ENCODE data around the gene SLC19A1.

SLC19A1 gene

DNA sequence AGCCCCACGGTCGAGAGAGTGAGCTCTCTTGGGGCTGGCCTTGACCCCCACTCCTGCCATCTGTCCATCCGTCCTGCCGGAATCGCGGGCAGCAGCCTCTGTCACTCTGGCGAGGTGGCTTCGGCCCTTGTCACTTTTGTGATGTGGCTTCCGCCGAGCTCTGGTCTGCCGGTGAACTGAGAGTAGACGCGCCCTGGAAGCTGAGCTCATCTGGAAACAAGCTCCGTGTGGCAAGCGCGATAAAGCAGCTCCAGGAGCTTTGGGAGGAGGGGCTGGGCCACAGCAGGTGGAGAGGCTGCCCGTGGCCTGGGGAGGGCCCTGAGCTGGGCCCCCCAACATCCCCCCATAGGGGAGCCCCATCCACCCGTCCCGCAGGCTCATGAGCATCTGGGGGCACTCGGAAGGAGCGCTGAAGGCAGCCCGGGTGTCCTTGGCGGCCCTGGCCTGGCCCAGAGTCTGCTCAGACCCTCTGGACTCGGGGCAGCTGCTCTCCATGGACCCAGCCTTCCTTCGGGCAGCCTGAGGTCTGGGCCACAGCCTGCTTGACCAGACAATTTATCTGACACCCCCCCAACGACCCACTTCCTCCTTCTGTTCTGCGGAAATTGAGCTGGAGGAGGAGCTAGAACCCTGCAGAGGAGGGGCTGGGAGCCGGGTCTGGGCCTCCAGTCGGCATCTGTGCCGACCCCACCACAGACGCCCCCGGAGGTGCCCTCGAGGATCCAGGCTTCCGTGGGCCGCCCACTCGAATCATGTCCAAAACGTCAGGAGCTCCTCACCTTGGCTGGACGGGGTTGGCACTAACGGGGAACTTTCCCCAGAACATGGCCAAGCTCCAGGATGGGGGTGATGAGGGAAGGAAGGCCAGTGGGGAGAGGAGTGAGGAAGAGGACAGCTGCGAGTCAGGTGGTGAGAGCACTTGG, 59.1 kb downstream of the SLC19A1 start:
- DNase-seq (ENCODE audit: extremely low read depth in 1 of 2, low read depth in 1 of 2) = peak in 1 of 2 donors; percentile 32

- no peak for DNase-seq (ENCODE audit: extremely low read depth in 1 of 2, low read depth in 1 of 2)
Observed at GRCh38 chr21:45481977-45482898, 60.0 kb downstream of the SLC19A1 start.

DNA sequence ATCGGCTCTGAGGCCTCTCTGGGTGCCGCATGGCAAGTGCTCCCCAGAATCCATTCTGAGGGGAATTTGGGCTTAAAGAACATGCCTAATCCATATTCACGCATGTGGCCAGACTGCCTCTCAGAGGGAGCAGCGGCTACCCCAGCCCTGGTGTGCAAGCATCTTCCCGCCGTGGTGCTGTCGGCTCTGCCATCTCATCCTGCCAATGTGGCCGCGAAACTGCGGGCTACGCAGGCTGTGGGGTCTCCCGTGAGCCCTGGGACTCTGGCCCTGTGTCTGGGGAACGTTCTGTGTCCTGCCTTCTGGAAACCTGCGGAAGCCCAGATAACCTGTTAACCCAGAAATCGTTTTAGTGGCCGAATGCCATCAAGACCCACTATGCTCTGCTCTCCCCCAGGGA, 60.7 kb downstream of the SLC19A1 start:
- no peak for DNase-seq (ENCODE audit: extremely low read depth in 1 of 2, low read depth in 1 of 2)

- DNase-seq (ENCODE audit: extremely low read depth in 1 of 2, low read depth in 1 of 2) = no peak
Observed at GRCh38 chr21:45480701-45481500, 61.3 kb downstream of the SLC19A1 start.

GRCh38 chr21:45479691-45480675, 62.3 kb downstream of the SLC19A1 start:
- DNase-seq (ENCODE audit: extremely low read depth in 1 of 2, low read depth in 1 of 2) = no peak

- DNase-seq (ENCODE audit: extremely low read depth in 1 of 2, low read depth in 1 of 2) = no peak
Observed at GRCh38 chr21:45478816-45479669, 63.2 kb downstream of the SLC19A1 start.

DNA sequence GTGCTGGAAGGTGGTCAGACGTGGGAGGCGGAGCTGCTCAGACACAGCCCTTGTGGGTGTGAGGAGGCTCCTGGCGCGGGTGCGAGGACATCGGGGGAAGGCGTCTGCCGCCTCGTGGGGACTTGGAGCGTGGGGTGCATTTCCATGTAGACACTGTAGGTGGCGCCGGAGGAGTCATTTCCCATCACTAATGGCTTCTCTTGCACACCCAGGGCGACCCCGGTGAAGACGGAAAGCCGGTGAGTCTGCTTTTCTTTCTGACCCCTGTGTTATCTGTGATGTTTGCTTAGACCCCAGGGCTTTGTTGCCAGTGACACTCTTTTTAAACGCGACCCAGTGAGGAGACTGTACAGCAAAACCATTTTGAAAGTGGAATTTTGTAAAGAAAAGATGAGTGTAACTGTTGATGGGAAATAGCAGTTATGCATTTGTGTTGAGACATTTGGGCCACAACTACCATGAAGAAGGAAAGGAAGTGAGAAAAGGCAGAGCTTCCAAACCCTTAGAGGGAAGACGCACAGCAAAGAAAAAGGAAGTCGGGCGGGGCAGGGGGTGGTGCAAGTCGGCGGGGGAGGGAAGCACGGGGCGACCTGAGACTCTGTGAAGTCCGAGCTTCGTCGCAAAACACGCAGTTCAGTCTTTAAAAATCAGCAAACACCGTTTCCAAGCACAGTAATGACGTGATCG, 64.0 kb downstream of the SLC19A1 start:
- DNase-seq (ENCODE audit: extremely low read depth in 1 of 2, low read depth in 1 of 2) = peak; percentile 46 to 65

- DNase-seq (ENCODE audit: extremely low read depth in 1 of 2, low read depth in 1 of 2) = no peak
Observed at GRCh38 chr21:45477176-45478114, 64.8 kb downstream of the SLC19A1 start.

- no peak for DNase-seq (ENCODE audit: extremely low read depth in 1 of 2, low read depth in 1 of 2)
Observed at GRCh38 chr21:45476582-45476981, 65.7 kb downstream of the SLC19A1 start.

DNA sequence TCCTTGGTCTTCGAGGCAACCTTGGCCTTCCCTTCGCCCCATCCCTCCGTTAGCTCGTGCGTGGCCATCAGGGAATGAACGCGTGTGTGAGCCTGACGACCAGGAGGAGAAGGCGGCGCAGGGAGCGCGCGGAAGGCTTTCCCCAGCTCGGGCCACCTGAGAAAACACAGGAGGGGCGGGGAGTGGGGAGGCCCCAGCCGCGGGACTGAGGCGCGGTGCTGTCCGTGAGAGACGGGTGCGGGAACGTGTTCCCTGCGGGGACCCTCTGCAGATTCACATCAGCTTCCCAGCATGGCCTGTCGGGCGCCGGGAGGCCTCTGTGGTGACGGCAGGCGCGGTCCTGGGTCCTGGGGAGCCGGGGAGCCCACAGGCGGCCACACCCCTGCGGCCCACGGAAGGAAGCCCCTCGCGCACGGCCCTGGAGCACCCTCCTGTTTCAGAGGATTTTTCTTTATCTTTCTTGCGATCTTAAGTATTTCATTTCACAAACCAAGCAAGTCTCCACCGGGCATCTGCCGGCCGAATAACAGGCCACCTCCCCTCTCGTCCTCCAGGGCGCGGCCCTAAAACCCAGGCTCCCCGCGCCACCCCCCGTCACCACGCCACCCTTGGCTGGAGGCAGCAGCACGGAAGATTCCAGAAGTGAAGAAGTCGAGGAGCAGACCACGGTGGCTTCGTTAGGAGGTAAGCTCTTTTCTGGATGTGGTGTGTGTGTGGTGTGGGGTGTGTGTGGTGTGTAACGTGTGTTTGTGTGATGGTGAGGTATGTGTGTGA, 66.3 kb downstream of the SLC19A1 start:
- DNase-seq (ENCODE audit: extremely low read depth in 1 of 2, low read depth in 1 of 2) = no peak

- DNase-seq (ENCODE audit: extremely low read depth in 1 of 2, low read depth in 1 of 2) = no peak
Observed at GRCh38 chr21:45475004-45475685, 67.1 kb downstream of the SLC19A1 start.

GRCh38 chr21:45474323-45474950, 67.8 kb downstream of the SLC19A1 start:
- DNase-seq (ENCODE audit: extremely low read depth in 1 of 2, low read depth in 1 of 2) = no peak

GRCh38 chr21:45473496-45474322, 68.5 kb downstream of the SLC19A1 start:
- DNase-seq (ENCODE audit: extremely low read depth in 1 of 2, low read depth in 1 of 2) = no peak
